ENCODE data around the gene PTPRK. TPM values are rescaled to one million over a fixed set of nuclear protein-coding genes. Genes with fewer than 3 reads are reported as not detected.

The PTPRK gene
- total and polyA plus RNA-seq, 2 of the 8 experiments (the other 6 are each of a cell fraction or from before 2014, with no cell fraction given) = 11.4 to 47.3 TPM

- TF ChIP-seq RXRA (IDR thresholded peaks at IDR 0.05; ENCODE audit: insufficient read depth, low read depth, low read length) = no peak
- no peak for TF ChIP-seq KDM4A (IDR thresholded peaks at IDR 0.05; ENCODE audit: low read depth, low read length, severe bottlenecking)
- no peak for TF ChIP-seq RBBP5 (IDR thresholded peaks at IDR 0.05; ENCODE audit: borderline replicate concordance, low read depth, low read length)
- no peak for TF ChIP-seq TAF7 (optimal IDR thresholded peaks at IDR 0.05; ENCODE audit: borderline replicate concordance, low read depth, low read length)
Observed at GRCh38 chr6:128246472-128247260, 273.7 kb downstream of the PTPRK start (continued).
